Lower leg skin (tissue), 4 donors: Measurements from ENCODE around the gene HTR1E. TPM values are rescaled to one million over a fixed set of nuclear protein-coding genes. Genes with fewer than 3 reads are reported as not detected.

Source experiments
- DNase-seq, 2 donors: peaks; one replicate each; pipeline ENCODE4 v3.0.0-alpha.2; 2019; ENCODE audit warnings: low spot score in 2 of 2
- H3K4me3 ChIP-seq: fragments of 200-600 bp; sonication (generic); 2 replicates; pipeline ENCODE4 v1.5.1; 2017; ENCODE audit warnings: mild to moderate bottlenecking, low read depth; ENCODE audit not compliant: poor library complexity, severe bottlenecking
- CTCF ChIP-seq, 3 donors: fragments of 450-650 bp; IDR thresholded peaks; one replicate each; pipeline ENCODE4 v1.5.1; 2016; ENCODE audit warnings: antibody characterized with exemption in 3 of 3, mild to moderate bottlenecking in 3 of 3, moderate library complexity in 2 of 3
- POLR2A ChIP-seq, 2 donors: fragments of 450-650 bp; IDR thresholded peaks; one replicate each; pipeline ENCODE4 v1.6.1; 2016 to 2017; ENCODE audit warnings: antibody characterized with exemption in 2 of 2, mild to moderate bottlenecking in 1 of 2, moderate library complexity in 1 of 2
- WGBS, 2 donors: methylation state at CpG; one replicate each; pipeline ENCODE4 v1.1.5; 2018; 5-methylcytosine and 5-hydroxymethylcytosine counted together
- intact Hi-C: fragments of 100-400 bp; cut with DNase I; formaldehyde crosslinking; loops from one replicate; pipeline ENCODE4 v1.15.0; 2023; ENCODE audit warnings: low total_unique reads
- total RNA-seq, 4 donors: library from RNA; depleted of rRNA; stranded (reverse); fragments of >200 nt; gene quantifications; one replicate each; pipeline ENCODE4 v1.1.0, GENCODE V29; 2016

Gene HTR1E
- total RNA-seq, 4 donors from 2014 or later: 0.10 TPM; not detected in 3

DNA sequence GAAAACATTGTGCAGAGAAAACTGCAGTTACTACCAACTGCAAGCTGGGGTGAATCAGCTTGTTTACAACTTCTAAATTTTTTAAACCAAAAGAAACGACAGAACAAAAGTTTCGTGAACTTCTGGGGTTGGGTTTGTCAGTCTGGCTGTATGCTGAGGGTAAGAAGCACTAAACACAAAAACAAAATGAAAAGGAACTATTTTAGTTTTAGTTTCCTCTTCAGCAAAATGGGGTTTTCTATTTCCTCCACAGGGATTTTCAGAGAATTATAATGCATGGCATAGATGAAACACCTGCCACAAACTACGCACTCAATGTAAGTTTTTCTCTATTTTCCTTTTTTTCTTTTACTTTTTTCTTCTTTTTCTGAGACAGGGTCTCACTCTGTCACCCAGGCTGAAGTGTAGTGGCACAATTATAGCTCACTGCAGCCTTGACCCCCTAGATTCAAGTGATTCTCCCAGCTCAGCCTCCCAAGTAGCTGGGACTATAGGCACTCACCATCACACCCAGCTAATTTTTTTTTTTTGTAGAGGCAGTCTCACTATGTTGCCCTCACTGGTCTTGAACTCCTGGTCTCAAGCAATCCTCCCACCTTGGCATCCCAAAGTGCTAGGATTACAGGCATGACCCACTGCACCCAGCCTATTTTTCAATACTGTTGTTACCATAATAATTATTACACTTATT is 117.0 kb downstream of the HTR1E start:
- DNase-seq: no peak
- WGBS, 2 donors: 76 to 84% methylated on average over 3 of the region's 3 CpGs
- no peak for TF ChIP-seq CTCF (IDR thresholded peaks at IDR 0.05)
- no peak for TF ChIP-seq POLR2A (IDR thresholded peaks at IDR 0.05)
- H3K4me3 ChIP-seq: no peak overlapping the region
- intact Hi-C loops: no loop called here

DNA sequence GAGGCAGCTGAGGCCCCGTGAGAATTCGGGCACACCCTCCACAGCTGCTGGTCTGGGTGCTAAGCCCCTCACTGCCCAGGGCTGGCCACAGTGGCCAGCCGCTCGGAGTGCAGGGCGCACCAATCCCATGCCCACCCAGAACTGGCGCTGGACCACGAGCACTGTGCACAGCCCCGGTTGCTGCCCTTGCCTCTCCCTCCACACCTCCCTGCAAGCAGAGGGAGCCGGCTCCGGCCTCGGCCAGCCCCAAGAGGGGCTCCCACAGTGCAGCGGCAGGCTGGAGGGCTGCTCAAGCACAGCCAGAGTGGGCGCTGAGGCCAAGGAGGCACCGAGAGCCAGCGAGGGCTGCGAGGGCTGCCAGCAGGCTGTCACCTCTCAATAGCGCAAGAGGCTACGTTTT is 122.6 kb downstream of the HTR1E start:
- WGBS, 2 donors: 94% methylated on average over 16 to 17 of the region's 18 CpGs
- DNase-seq: no peak
- intact Hi-C loops: no loop called here

DNA sequence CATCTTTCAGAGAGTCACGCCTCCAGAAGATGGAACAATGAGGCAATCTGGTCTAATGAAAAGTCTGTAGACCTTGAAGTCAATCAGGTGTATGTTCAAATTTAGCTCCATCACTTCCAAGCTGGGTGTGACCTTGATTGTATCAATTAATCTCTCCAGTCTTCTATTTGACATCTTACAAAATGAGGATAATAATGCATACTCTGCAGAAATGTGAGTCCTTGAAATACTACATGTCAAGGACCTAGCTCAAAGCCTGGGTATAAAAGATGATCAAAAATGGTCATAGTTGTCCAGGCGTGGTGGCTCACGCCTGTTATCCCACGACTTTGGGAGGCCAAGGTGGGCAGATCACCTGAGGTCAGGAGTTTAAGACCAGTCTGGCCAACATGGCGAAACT is 127.8 kb downstream of the HTR1E start:
- intact Hi-C loops: no loop called here
- no peak overlapping the region for H3K4me3 ChIP-seq
- no peak for TF ChIP-seq CTCF (IDR thresholded peaks at IDR 0.05)
- WGBS, 2 donors: 78 to 80% methylated on average over 5 of the region's 5 CpGs
- no peak for DNase-seq

More for the DNA sequence above, 122.6 kb downstream of the HTR1E start:
- H3K4me3 ChIP-seq: no peak overlapping the region
- TF ChIP-seq CTCF (IDR thresholded peaks at IDR 0.05): no peak
- no peak for TF ChIP-seq POLR2A (IDR thresholded peaks at IDR 0.05)

Other genes starting within 250 kb of the HTR1E start
- gene CGA, start 157.6 kb downstream of the HTR1E start, total RNA-seq: 1 to 10 TPM in 3 of 4 donors, under 1 TPM in 1; 0.59 to 5.9 (median 3.4) TPM
- 10 to 100 TPM; 28.5 to 46.8 (median 36.9) TPM for gene ZNF292, start 218.0 kb downstream of the HTR1E start, total RNA-seq